ENCODE data around the gene TAF1A.

Gene TAF1A

GRCh38 chr1:222600281-222600680, 10.5 kb upstream of the TAF1A start:
- TF ChIP-seq CTCF (IDR thresholded peaks at IDR 0.05) = no peak
- Histone ChIP-seq H3K27ac (no peak overlapping the region), H3K4me3 (no peak overlapping the region)
- no peak for DNase-seq (ENCODE audit: low spot score)

- no peak for DNase-seq (ENCODE audit: low spot score)
- H3K27ac ChIP-seq = no peak overlapping the region
- H3K4me3 ChIP-seq = no peak overlapping the region
- TF ChIP-seq CTCF (IDR thresholded peaks at IDR 0.05) = no peak
These were observed 7.0 kb upstream of the TAF1A start for GRCh38 chr1:222596696-222597095.

GRCh38 chr1:222594789-222595188, 5.1 kb upstream of the TAF1A start:
- H3K4me3 ChIP-seq = no peak overlapping the region
- H3K27ac ChIP-seq = no peak overlapping the region
- no peak for DNase-seq (ENCODE audit: low spot score)
- TF ChIP-seq CTCF (IDR thresholded peaks at IDR 0.05) = no peak

- TF ChIP-seq CTCF (IDR thresholded peaks at IDR 0.05) = no peak
- DNase-seq (ENCODE audit: low spot score) = no peak
- Histone ChIP-seq H3K4me3 (no peak overlapping the region), H3K27ac (no peak overlapping the region)
These were observed 2.4 kb upstream of the TAF1A start for GRCh38 chr1:222592171-222592570.

GRCh38 chr1:222588135-222588534, 1.6 kb downstream of the TAF1A start:
- Histone ChIP-seq H3K27ac (no peak overlapping the region), H3K4me3 (no peak overlapping the region)
- no peak for TF ChIP-seq CTCF (IDR thresholded peaks at IDR 0.05)
- no peak for DNase-seq (ENCODE audit: low spot score)

- H3K4me3 ChIP-seq = no peak overlapping the region
- TF ChIP-seq CTCF (IDR thresholded peaks at IDR 0.05) = no peak
- no peak for DNase-seq (ENCODE audit: low spot score)
- no peak overlapping the region for H3K27ac ChIP-seq
These were observed 2.9 kb downstream of the TAF1A start for GRCh38 chr1:222586842-222587241.

GRCh38 chr1:222583079-222583478, 6.7 kb downstream of the TAF1A start:
- H3K27ac ChIP-seq = peak overlapping the region in 1 of 2 donors; percentile 48

More at GRCh38 chr1:222583079-222583478, 6.7 kb downstream of the TAF1A start:
- no peak overlapping the region for H3K4me3 ChIP-seq
- no peak for TF ChIP-seq CTCF (IDR thresholded peaks at IDR 0.05)
- DNase-seq (ENCODE audit: low spot score) = no peak
